ENCODE data around the gene CCDC8. TPM values are rescaled to one million over a fixed set of nuclear protein-coding genes. Genes with fewer than 3 reads are reported as not detected.

Gene CCDC8
- total RNA-seq, 3 donors from 2014 or later = 2.2 to 29.7 (median 16.4) TPM

DNA sequence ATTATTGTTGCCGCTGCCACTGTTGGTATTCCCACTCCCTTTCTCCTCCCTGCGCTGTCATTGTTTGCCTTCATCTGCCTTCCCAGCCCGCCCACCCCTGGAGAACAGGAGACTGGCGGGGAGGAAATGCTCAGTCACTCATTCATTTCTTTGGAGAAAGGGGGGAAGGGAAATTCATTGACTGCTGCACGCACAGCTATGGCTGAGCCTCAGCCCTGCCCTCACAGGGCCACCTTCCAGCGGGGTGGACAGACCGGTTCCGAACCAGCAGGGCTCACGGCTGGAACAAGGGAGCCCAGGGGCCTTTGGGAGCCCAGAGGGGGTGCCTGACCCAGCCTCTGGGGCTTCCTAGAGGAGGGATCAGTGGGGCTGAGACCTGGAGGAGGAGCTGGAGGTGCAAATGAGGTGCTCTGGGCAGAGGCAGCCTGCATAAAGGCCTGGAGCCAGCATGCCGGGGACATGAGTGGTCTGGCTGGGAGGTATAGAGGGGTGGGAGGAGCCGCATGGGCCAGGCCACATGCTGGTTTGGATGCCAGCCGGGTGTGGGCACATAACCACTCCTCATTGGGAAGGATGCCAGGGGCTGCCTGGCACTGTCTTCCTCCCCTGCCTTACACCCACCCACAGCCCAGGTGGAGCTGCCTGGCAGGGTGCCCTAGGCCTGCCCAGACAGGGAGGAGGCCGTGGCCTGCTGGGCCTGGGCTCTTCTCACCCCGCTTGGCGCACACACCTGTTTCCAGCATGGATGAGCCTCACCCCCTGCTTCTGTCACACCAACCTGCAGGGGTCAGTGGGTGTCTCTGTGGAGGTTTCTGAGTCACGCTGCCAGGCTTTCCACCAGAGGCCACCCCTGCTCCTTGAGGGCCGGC, 39.6 kb downstream of the CCDC8 start:
- intact Hi-C loops (cut with DNase I; ENCODE audit: low total_unique reads) = no loop called here
- DNase-seq (ENCODE audit: low spot score in 2 of 2) = peak; percentile 98
- Histone ChIP-seq H3K4me1 (peaks cover 28 to 35% of the 10 kb centered on the region in 2 donors), H3K4me3 (peak overlapping the region in 2 of 3 donors; percentile 21 to 29), H3K27me3 (no peaks in the 10 kb centered on the region), H3K36me3 (no peaks in the 10 kb centered on the region), H3K9me3 (no peaks in the 10 kb centered on the region), H3K27ac (peak overlapping the region; percentile 86 to 93)
- no peak for TF ChIP-seq CTCF (IDR thresholded peaks at IDR 0.05)
- peak in 2 of 3 donors; percentile 51 to 55 for TF ChIP-seq POLR2AphosphoS5 (IDR thresholded peaks at IDR 0.05)
- no peak for TF ChIP-seq POLR2A (IDR thresholded peaks at IDR 0.05)

DNA sequence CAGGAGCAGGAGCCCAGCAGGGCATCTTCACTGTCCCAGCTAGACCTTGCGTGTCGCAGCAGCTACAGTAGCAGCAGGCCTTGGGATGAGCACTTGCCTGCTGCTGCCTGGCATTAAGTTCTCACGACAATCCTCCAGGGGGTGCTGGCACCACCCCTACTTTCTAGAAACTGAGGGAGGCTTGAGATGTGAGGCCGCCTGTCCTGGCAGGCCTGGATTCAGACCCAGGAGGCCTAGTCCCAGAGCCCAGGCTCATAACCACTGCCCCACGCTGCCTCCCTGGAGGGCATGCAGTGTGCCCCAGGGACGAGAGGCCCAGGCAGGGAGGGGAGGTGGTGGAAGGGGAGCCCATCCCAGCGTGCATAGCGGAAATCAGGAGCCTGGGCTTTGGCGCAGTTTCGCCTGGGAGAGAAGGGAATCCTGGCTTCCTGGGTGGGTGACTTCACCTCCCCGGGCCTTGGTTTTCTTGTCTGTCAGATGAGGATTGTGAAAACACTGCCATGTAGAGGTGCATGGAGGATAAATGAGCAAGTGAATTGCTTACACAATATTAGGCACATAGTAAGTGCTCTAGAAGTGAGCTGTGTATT, 40.4 kb downstream of the CCDC8 start:
- DNase-seq (ENCODE audit: low spot score in 2 of 2) = peak in 1 of 2 donors; percentile 52
- Histone ChIP-seq H3K4me3 (peak overlapping the region in 2 of 3 donors; percentile 21 to 29), H3K27me3 (no peaks in the 10 kb centered on the region), H3K9me3 (no peaks in the 10 kb centered on the region), H3K27ac (peak overlapping the region; percentile 86 to 93), H3K4me1 (peaks cover 28 to 35% of the 10 kb centered on the region in 2 donors), H3K36me3 (no peaks in the 10 kb centered on the region)
- intact Hi-C loops (cut with DNase I; ENCODE audit: low total_unique reads) = no loop called here
- no peak for TF ChIP-seq POLR2AphosphoS5 (IDR thresholded peaks at IDR 0.05)
- TF ChIP-seq POLR2A (IDR thresholded peaks at IDR 0.05) = no peak
- TF ChIP-seq CTCF (IDR thresholded peaks at IDR 0.05) = no peak

- intact Hi-C loops (cut with DNase I; ENCODE audit: low total_unique reads) = no loop called here
- peak overlapping the region; percentile 78 to 86 for H3K27ac ChIP-seq
- H3K36me3 ChIP-seq = no peaks in the 10 kb centered on the region
These were observed 41.9 kb downstream of the CCDC8 start for GRCh38 chr19:46371371-46371901.

DNA sequence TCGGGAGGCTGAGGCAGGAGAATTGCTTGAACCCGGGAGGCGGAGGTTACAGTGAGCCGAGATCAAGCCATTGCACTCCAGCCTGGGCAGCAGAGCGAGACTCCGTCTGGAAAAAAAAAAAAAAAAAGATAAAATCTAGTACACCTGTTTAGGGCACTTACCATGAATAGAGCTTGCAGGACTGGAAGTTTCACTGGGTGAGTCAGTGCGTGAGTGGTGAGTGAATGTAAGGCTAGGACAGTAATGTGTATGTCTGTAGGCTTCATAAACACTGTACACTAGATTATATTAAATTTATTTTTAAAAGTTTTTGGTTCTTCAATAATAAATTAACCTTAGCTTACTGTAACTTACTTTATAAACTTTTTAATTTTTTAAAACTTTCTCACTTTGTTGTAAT, 43.5 kb downstream of the CCDC8 start:
- TF ChIP-seq POLR2AphosphoS5 (IDR thresholded peaks at IDR 0.05) = no peak
- TF ChIP-seq POLR2A (IDR thresholded peaks at IDR 0.05) = no peak
- no peak for TF ChIP-seq CTCF (IDR thresholded peaks at IDR 0.05)
- Histone ChIP-seq H3K4me1 (peaks cover 28 to 34% of the 10 kb centered on the region in 2 donors), H3K4me3 (no peak overlapping the region), H3K27ac (no peak overlapping the region), H3K27me3 (no peaks in the 10 kb centered on the region), H3K36me3 (no peaks in the 10 kb centered on the region), H3K9me3 (no peaks in the 10 kb centered on the region)
- intact Hi-C loops (cut with DNase I; ENCODE audit: low total_unique reads) = no loop called here
- DNase-seq (ENCODE audit: low spot score in 2 of 2) = peak in 1 of 2 donors; percentile 33

More at GRCh38 chr19:46371371-46371901, 41.9 kb downstream of the CCDC8 start:
- no peaks in the 10 kb centered on the region for H3K27me3 ChIP-seq
- no peaks in the 10 kb centered on the region for H3K9me3 ChIP-seq
- TF ChIP-seq POLR2AphosphoS5 (IDR thresholded peaks at IDR 0.05) (no peak), CTCF (IDR thresholded peaks at IDR 0.05) (no peak), POLR2A (IDR thresholded peaks at IDR 0.05) (no peak)
- peaks cover 28 to 35% of the 10 kb centered on the region in 2 donors for H3K4me1 ChIP-seq
- peak in 1 of 2 donors; percentile 45 for DNase-seq (ENCODE audit: low spot score in 2 of 2)
- no peak overlapping the region for H3K4me3 ChIP-seq
